B cell (primary cell): Measurements from ENCODE around the gene DGKA. TPM values are rescaled to one million over a fixed set of nuclear protein-coding genes. Genes with fewer than 3 reads are reported as not detected.

ENCODE experiments used
- ATAC-seq: fragments of 200-7000 bp; cut with Tn5 transposase; one replicate; pipeline ENCODE4 v1.10.0; 2021; ENCODE audit warnings: low read depth, mild to moderate bottlenecking, moderate number of reproducible peaks, moderate library complexity
- CTCF ChIA-PET: fragments of 350-600 bp; sonication (Branson Sonifier 250); formaldehyde crosslinking; loops from one replicate; lab custom pipeline; 2021; ENCODE audit warnings: antibody characterized with exemption, inconsistent platforms; lab: Charles Lee
- POLR2A ChIA-PET: fragments of 350-600 bp; sonication (Branson Sonifier 250); formaldehyde crosslinking; loops from one replicate; lab custom pipeline; 2021; ENCODE audit warnings: antibody characterized with exemption; lab: Charles Lee
- DNase-seq: peaks from one replicate; pipeline ENCODE4 v3.0.0; 2013
- H2AFZ ChIP-seq: 2 replicates; pipeline ENCODE4 v1.6.1; 2012; ENCODE audit warnings: mild to moderate bottlenecking, low read depth, low read length; ENCODE audit not compliant: insufficient read depth, poor library complexity, severe bottlenecking
- H3K27ac ChIP-seq, 2 donors: 1 replicate in 1 of 2; 2 replicates in 1 of 2; pipeline ENCODE4 v1.5.1; 2012 to 2013; ENCODE audit warnings: low read length in 2 of 2, mild to moderate bottlenecking in 2 of 2, moderate library complexity in 1 of 2
- H3K27me3 ChIP-seq, 4 experiments: fragments of 200-600 bp in 1 of 4; sonication (generic) in 1 of 4; replicated peaks in 1 of 4; 1 replicate in 2 of 4; 2 replicates in 2 of 4; pipeline versions ENCODE4 v1.6.1 to v1.7.0; 2013 to 2016; ENCODE audit warnings: low read length in 3 of 4, mild to moderate bottlenecking in 2 of 4, mixed read lengths in 1 of 4, moderate library complexity in 1 of 4; ENCODE audit not compliant: insufficient read depth in 4 of 4, control insufficient read depth in 3 of 4; ENCODE audit errors: control extremely low read depth in 1 of 4
- H3K36me3 ChIP-seq, 2 experiments: replicated peaks in 1 of 2; 1 replicate in 1 of 2; 2 replicates in 1 of 2; pipeline versions ENCODE4 v1.6.1 to v1.7.1; 2013; ENCODE audit warnings: low read length in 1 of 2; ENCODE audit not compliant: insufficient read depth in 2 of 2, control insufficient read depth in 1 of 2; ENCODE audit errors: control extremely low read depth in 1 of 2, extremely low read depth in 1 of 2
- H3K4me1 ChIP-seq, 2 donors: fragments of 200-600 bp in 1 of 2; sonication (generic) in 1 of 2; 1 replicate in 1 of 2; 2 replicates in 1 of 2; pipeline versions ENCODE4 v1.5.1 to v1.6.1; 2013 to 2017; ENCODE audit warnings: low read length in 2 of 2; ENCODE audit not compliant: control insufficient read depth in 2 of 2, insufficient read depth in 2 of 2
- H3K4me2 ChIP-seq: replicated peaks from 2 replicates; pipeline ENCODE3; 2012; ENCODE audit warnings: mild to moderate bottlenecking, low read depth, low read length; ENCODE audit not compliant: poor library complexity, severe bottlenecking
- H3K4me3 ChIP-seq, 5 experiments: fragments of 200-600 bp in 1 of 5; sonication (generic) in 1 of 5; 1 replicate in 3 of 5; 2 replicates in 2 of 5; pipeline versions ENCODE4 v1.5.1 to v1.7.0; 2011 to 2016; ENCODE audit warnings: low read length in 4 of 5, mild to moderate bottlenecking in 4 of 5, low read depth in 2 of 5, control low read depth in 1 of 5, moderate library complexity in 1 of 5; ENCODE audit not compliant: insufficient read depth in 1 of 5; ENCODE audit errors: control extremely low read depth in 1 of 5, extremely low read depth in 1 of 5
- H3K79me2 ChIP-seq: fragments of 200-600 bp; sonication (generic); one replicate; pipeline ENCODE4 v1.6.0; 2016; ENCODE audit warnings: low read length; ENCODE audit not compliant: control insufficient read depth, insufficient read depth
- H3K9ac ChIP-seq: fragments of 200-600 bp; sonication (generic); 2 replicates; pipeline ENCODE4 v1.6.1; 2017; ENCODE audit warnings: mild to moderate bottlenecking, low read length, moderate library complexity
- H3K9me3 ChIP-seq, 3 donors: one replicate each; pipeline versions ENCODE4 v1.6.1 to v1.7.1; 2013; ENCODE audit warnings: low read length in 2 of 3; ENCODE audit not compliant: control insufficient read depth in 2 of 3, insufficient read depth in 1 of 3; ENCODE audit errors: control extremely low read depth in 1 of 3
- H4K20me1 ChIP-seq: 2 replicates; pipeline ENCODE4 v1.6.0; 2012; ENCODE audit warnings: mild to moderate bottlenecking, low read length; ENCODE audit not compliant: insufficient read depth, control insufficient read depth, poor library complexity, severe bottlenecking
- H3K27ac Mint-ChIP-seq: one replicate; pipeline ENCODE4 v1.8.0; 2021; ENCODE audit warnings: mixed read lengths
- H3K27me3 Mint-ChIP-seq: one replicate; pipeline ENCODE4 v1.8.0; 2021; ENCODE audit warnings: mixed read lengths
- H3K4me1 Mint-ChIP-seq: one replicate; pipeline ENCODE4 v1.8.0; 2021; ENCODE audit warnings: mixed read lengths
- H3K4me3 Mint-ChIP-seq: one replicate; pipeline ENCODE4 v1.8.0; 2021; ENCODE audit warnings: mixed read lengths
- H3K9me3 Mint-ChIP-seq: one replicate; pipeline ENCODE4 v1.8.0; 2022; ENCODE audit warnings: mixed read lengths; ENCODE audit not compliant: insufficient read depth
- EZH2 ChIP-seq: IDR thresholded peaks from 2 replicates; pipeline ENCODE4 v1.6.1; 2012; ENCODE audit warnings: borderline replicate concordance, low read depth, mild to moderate bottlenecking, moderate library complexity, low read length; ENCODE audit not compliant: insufficient read depth, poor library complexity, severe bottlenecking
- WGBS: methylation state at CpG from one replicate; pipeline ENCODE4 v1.1.5; 2013; ENCODE audit warnings: missing lambda C conversion rate; ENCODE audit not compliant: insufficient coverage; 5-methylcytosine and 5-hydroxymethylcytosine counted together
- intact Hi-C: fragments of 100-400 bp; cut with micrococcal nuclease; formaldehyde crosslinking; loops from one replicate; pipeline ENCODE4 v1.10.0; 2022
- polyA plus RNA-seq: library from polyadenylated mRNA; depleted of rRNA; stranded (reverse); fragments of >200 nt; gene quantifications from 2 replicates; pipeline ENCODE4 v1.2.3, GENCODE V29; 2012
- total RNA-seq, 2 donors: library from RNA; stranded (reverse); fragments of 120-200 nt in 1 of 2; gene quantifications; 1 replicate in 1 of 2; 2 replicates in 1 of 2; pipeline versions ENCODE4 v1.2.3 to v1.2.4, GENCODE V29; 2013 to 2022
- TF ChIP-seq, protein P1 (sequence below): fragments of 200-600 bp; IDR thresholded peaks from one replicate; pipeline ENCODE4 v1.8.0; 2022; ENCODE audit warnings: antibody characterized with exemption, mild to moderate bottlenecking

DGKA gene
- total and polyA plus RNA-seq, 2 donors (not counting 1 experiment from before 2014, with no cell fraction given), result 238 to 269 TPM

- Mint-ChIP-seq H3K4me1 (peaks cover 34% of the 10 kb centered on the region), H3K9me3 (no peaks in the 10 kb centered on the region), H3K27me3 (no peaks in the 10 kb centered on the region), H3K4me3 (peak within 1 kb of the TSS; percentile 93), H3K27ac (peak within 1 kb of the TSS; percentile 78)
- ChIA-PET CTCF (interaction anchor here (1.5 to 1.8 kb wide), 2 partner anchors 27 to 29 kb away, joined by 6 to 8 read pairs; no protein-coding TSS in a partner anchor), POLR2A (no interaction called here)
- Histone ChIP-seq H3K27ac (peak within 1 kb of the TSS in 1 of 2 donors; percentile 77), H3K4me3 (peak within 1 kb of the TSS; percentile 65 to 82 (median 81)), H3K79me2 (peaks cover 18% of the 10 kb centered on the region), H4K20me1 (no peaks in the 10 kb centered on the region), H3K9me3 (no peaks in the 10 kb centered on the region), H2AFZ (peak within 1 kb of the TSS; percentile 97), H3K4me2 (peak within 1 kb of the TSS; percentile 89), H3K36me3 (no peaks in the 10 kb centered on the region), H3K4me1 (peaks cover 16 to 20% of the 10 kb centered on the region in 2 donors), H3K27me3 (no peaks in the 10 kb centered on the region), H3K9ac (peak within 1 kb of the TSS; percentile 83)
- TF ChIP-seq, protein P1, sequence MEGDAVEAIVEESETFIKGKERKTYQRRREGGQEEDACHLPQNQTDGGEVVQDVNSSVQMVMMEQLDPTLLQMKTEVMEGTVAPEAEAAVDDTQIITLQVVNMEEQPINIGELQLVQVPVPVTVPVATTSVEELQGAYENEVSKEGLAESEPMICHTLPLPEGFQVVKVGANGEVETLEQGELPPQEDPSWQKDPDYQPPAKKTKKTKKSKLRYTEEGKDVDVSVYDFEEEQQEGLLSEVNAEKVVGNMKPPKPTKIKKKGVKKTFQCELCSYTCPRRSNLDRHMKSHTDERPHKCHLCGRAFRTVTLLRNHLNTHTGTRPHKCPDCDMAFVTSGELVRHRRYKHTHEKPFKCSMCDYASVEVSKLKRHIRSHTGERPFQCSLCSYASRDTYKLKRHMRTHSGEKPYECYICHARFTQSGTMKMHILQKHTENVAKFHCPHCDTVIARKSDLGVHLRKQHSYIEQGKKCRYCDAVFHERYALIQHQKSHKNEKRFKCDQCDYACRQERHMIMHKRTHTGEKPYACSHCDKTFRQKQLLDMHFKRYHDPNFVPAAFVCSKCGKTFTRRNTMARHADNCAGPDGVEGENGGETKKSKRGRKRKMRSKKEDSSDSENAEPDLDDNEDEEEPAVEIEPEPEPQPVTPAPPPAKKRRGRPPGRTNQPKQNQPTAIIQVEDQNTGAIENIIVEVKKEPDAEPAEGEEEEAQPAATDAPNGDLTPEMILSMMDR, result no peak
- TF ChIP-seq EZH2, result no peak
- ATAC-seq (peak; percentile 100), DNase-seq (peak; percentile 87)
- intact Hi-C loops, result loop anchor here (1.0 kb wide), 1 partner anchor 8 kb away; the partner anchor contains the start of gene RAB5B
- WGBS, result under 1% methylated on average over 33 of the region's 45 CpGs
Observed at GRCh38 chr12:55966408-55967281, 35.7 kb downstream of the DGKA start, which contains the start of gene CDK2. Gene CDK2 (plus strand): TSS chr12:55966830. CDS start chr12:55967009, 179 bp downstream.

GRCh38 chr12:55969356-55969755, 38.4 kb downstream of the DGKA start:
- WGBS, result no CpG with 5 or more reads among the region's 4 CpGs

More at GRCh38 chr12:55969356-55969755, 38.4 kb downstream of the DGKA start:
- H3K9me3 Mint-ChIP-seq, result no peaks in the 10 kb centered on the region
- Histone ChIP-seq H3K9me3 (no peaks in the 10 kb centered on the region), H2AFZ (no peak overlapping the region), H3K27me3 (no peaks in the 10 kb centered on the region), H3K27ac (no peak overlapping the region), H3K4me1 (peaks cover 23 to 26% of the 10 kb centered on the region in 2 donors), H3K4me2 (no peak overlapping the region), H3K9ac (no peak overlapping the region), H4K20me1 (no peaks in the 10 kb centered on the region), H3K4me3 (no peak overlapping the region), H3K36me3 (no peaks in the 10 kb centered on the region), H3K79me2 (peaks cover 26% of the 10 kb centered on the region)
- ATAC-seq (no peak), DNase-seq (no peak)
- ChIA-PET POLR2A (no interaction called here), CTCF (interaction anchor here (1.1 kb wide), 1 partner anchor 27 kb away, joined by 3 read pairs; no protein-coding TSS in a partner anchor)
- H3K27me3 Mint-ChIP-seq, result no peaks in the 10 kb centered on the region
- H3K4me1 Mint-ChIP-seq, result peaks cover 34% of the 10 kb centered on the region
- no peak overlapping the region for H3K4me3 Mint-ChIP-seq
- H3K27ac Mint-ChIP-seq, result peak overlapping the region; percentile 21
- intact Hi-C loops, result no loop called here
- TF ChIP-seq EZH2, result no peak
- TF ChIP-seq, protein P1, result no peak
